HEK293T (cell line): ENCODE measurements around the gene GLT6D1.
A peak's percentile ranks its signal among the peaks of the same experiment; 100 is the strongest.

ENCODE experiments used
- CTCF ChIA-PET: fragments of 350-600 bp; formaldehyde crosslinking; extraction: SDS; loops from one replicate; lab custom pipeline; 2021; ENCODE audit warnings: antibody characterized with exemption, inconsistent platforms; lab: Yijun Ruan, JAX
- POLR2A ChIA-PET: fragments of 350-600 bp; formaldehyde crosslinking; extraction: SDS; loops from one replicate; lab custom pipeline; 2020; ENCODE audit warnings: antibody characterized with exemption, inconsistent platforms; lab: Yijun Ruan, JAX
- DNase-seq: peaks from one replicate; pipeline ENCODE4 v3.0.0; 2012; ENCODE audit warnings: mixed read lengths; ENCODE audit errors: extremely low spot score
- ARNT ChIP-seq: fragments of 450-650 bp; IDR thresholded peaks from 2 replicates; pipeline ENCODE4 v1.6.1; 2017; ENCODE audit warnings: mild to moderate bottlenecking
- BHLHE40 ChIP-seq: fragments of 450-650 bp; IDR thresholded peaks from 2 replicates; pipeline ENCODE4 v1.6.1; 2016; ENCODE audit warnings: mild to moderate bottlenecking, moderate library complexity, borderline replicate concordance
- CTBP1 ChIP-seq: fragments of 450-650 bp; IDR thresholded peaks from 2 replicates; pipeline ENCODE4 v1.6.1; 2016; ENCODE audit warnings: borderline replicate concordance
- ELF4 ChIP-seq: fragments of 450-650 bp; IDR thresholded peaks from 2 replicates; pipeline ENCODE4 v1.6.1; 2017; ENCODE audit warnings: antibody characterized with exemption
- FOXA1 ChIP-seq: fragments of 450-650 bp; IDR thresholded peaks from 2 replicates; pipeline ENCODE4 v1.6.1; 2016; ENCODE audit warnings: mild to moderate bottlenecking
- FOXK2 ChIP-seq: fragments of 450-650 bp; IDR thresholded peaks from 2 replicates; pipeline ENCODE4 v1.6.1; 2016; ENCODE audit warnings: mild to moderate bottlenecking
- FOXM1 ChIP-seq: fragments of 450-650 bp; IDR thresholded peaks from 2 replicates; pipeline ENCODE4 v1.6.1; 2017; ENCODE audit warnings: mild to moderate bottlenecking, borderline replicate concordance
- HDGF ChIP-seq: fragments of 450-650 bp; IDR thresholded peaks from 2 replicates; pipeline ENCODE4 v1.6.1; 2017; ENCODE audit warnings: antibody characterized with exemption, borderline replicate concordance
- L3MBTL2 ChIP-seq: fragments of 450-650 bp; conservative IDR thresholded peaks from 2 replicates; pipeline ENCODE4 v1.6.1; 2016; ENCODE audit warnings: mild to moderate bottlenecking
- LEF1 ChIP-seq: fragments of 450-650 bp; IDR thresholded peaks from 2 replicates; pipeline ENCODE4 v1.6.1; 2017; ENCODE audit warnings: mild to moderate bottlenecking, borderline replicate concordance
- NFRKB ChIP-seq: fragments of 450-650 bp; IDR thresholded peaks from 2 replicates; pipeline ENCODE4 v1.6.1; 2016; ENCODE audit warnings: mild to moderate bottlenecking, moderate library complexity
- SP1 ChIP-seq: fragments of 450-650 bp; IDR thresholded peaks from 2 replicates; pipeline ENCODE4 v1.6.1; 2017
- SUZ12 ChIP-seq: fragments of 450-650 bp; IDR thresholded peaks from 2 replicates; pipeline ENCODE4 v1.6.1; 2016; ENCODE audit warnings: mild to moderate bottlenecking
- TARDBP ChIP-seq: fragments of 450-650 bp; IDR thresholded peaks from 2 replicates; pipeline ENCODE4 v1.6.1; 2016
- ZNF384 ChIP-seq: fragments of 450-650 bp; IDR thresholded peaks from 2 replicates; pipeline ENCODE4 v1.6.1; 2016
- TF ChIP-seq, protein P1 (sequence below): fragments of 450-650 bp; IDR thresholded peaks from 2 replicates; pipeline ENCODE4 v1.6.1; 2016

Gene GLT6D1

DNA sequence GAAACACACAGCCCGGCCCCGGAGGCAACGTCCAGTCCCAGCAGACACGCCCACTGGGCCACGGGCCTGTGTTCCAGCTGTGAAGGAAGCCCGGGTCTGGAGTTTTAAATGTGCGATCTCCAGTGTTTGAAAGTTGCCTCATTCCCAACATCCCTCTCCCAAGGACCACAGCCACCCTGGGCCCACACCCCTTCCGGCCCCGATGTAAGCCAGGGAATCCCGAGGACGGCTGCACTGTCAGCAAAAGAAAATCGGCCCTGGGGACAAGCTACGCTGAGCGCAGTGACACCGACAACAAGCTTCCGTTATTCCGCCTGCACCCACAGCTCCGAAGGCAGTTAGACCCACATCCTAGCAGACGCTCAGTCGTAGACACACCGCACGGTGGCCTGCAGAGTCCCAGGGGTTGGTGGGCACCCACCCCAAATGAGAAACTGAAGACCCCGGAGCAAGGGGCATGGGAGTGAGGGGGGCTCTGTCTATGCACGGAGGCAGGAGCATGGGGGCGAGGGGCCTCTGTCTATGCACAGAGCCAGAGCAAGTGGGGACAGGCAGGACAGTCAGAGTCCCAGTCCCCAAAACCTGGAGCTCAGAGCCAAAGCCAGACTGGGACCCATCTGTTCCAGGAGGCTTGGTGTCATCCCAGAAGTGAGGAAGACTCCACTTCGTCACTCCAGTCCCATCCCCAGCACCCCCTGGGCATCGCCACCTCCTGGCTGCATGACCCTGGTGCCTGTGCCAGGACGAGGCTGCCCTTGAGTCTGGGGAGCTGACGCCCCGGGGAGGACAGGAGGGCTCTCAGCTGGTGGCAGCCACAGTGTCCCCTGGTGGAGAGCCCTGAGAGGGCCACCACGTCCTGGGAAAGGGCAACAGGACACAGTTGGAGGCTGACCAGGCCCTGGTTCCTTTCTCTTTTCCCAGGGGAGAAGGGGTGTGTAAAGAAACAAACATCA lies 23.4 kb downstream of the GLT6D1 start:
- TF ChIP-seq CTBP1 (no peak), SUZ12 (no peak), LEF1 (no peak), ZNF384 (no peak), SP1 (no peak)
- CTCF ChIA-PET = no interaction called here
- peak; percentile 8 for DNase-seq
- POLR2A ChIA-PET = no interaction called here

DNA sequence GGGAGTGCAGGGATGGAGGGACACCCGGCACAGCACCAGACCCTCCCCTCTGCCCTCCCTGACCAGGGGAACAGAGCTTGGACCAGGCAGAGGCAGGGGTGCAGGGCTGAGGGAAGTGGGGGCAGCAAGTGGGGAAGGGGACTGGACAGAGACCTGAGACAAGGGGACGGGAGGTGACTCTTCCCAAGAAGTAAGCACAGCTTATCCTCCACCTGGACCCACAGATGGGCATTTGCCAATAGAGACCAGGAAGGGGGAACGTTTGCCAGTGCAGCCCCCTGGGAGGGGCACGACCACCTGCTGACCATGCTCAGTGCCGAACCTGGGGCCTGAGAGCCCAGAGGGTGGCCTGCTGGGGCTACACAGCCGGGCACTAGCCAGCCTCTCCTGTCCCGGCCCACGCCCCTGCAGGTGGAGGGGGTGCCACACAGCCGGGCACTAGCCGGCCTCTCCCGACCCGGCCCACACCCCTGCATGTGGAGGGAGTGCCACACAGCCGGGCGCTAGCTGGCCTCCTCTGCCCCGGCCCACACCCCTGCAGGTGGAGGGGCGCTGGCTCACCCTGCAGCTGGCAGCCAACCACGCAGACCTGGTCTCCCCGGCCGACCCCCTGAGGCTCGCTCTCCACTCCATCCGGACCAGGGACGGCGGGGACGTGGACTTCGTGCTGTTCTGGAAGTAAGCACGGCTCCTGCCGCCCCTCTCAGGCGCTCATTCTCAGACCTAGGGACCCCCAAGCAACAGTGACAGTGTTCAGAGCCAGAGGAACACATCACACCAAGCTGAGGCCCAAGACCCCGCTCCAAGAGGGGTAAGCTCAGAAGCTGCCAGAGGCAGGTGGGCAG lies 24.3 kb downstream of the GLT6D1 start:
- ChIA-PET POLR2A (no interaction called here), CTCF (no interaction called here)
- peak; percentile 5 for DNase-seq
- TF ChIP-seq NFRKB (no peak), CTBP1 (no peak), SUZ12 (no peak), TARDBP (no peak), BHLHE40 (no peak), ELF4 (no peak), HDGF (no peak), FOXK2 (no peak), SP1 (no peak), ZNF384 (no peak), FOXM1 (no peak), FOXA1 (no peak), LEF1 (no peak)
- TF ChIP-seq, protein P1, sequence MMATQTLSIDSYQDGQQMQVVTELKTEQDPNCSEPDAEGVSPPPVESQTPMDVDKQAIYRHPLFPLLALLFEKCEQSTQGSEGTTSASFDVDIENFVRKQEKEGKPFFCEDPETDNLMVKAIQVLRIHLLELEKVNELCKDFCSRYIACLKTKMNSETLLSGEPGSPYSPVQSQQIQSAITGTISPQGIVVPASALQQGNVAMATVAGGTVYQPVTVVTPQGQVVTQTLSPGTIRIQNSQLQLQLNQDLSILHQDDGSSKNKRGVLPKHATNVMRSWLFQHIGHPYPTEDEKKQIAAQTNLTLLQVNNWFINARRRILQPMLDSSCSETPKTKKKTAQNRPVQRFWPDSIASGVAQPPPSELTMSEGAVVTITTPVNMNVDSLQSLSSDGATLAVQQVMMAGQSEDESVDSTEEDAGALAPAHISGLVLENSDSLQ = no peak

DNA sequence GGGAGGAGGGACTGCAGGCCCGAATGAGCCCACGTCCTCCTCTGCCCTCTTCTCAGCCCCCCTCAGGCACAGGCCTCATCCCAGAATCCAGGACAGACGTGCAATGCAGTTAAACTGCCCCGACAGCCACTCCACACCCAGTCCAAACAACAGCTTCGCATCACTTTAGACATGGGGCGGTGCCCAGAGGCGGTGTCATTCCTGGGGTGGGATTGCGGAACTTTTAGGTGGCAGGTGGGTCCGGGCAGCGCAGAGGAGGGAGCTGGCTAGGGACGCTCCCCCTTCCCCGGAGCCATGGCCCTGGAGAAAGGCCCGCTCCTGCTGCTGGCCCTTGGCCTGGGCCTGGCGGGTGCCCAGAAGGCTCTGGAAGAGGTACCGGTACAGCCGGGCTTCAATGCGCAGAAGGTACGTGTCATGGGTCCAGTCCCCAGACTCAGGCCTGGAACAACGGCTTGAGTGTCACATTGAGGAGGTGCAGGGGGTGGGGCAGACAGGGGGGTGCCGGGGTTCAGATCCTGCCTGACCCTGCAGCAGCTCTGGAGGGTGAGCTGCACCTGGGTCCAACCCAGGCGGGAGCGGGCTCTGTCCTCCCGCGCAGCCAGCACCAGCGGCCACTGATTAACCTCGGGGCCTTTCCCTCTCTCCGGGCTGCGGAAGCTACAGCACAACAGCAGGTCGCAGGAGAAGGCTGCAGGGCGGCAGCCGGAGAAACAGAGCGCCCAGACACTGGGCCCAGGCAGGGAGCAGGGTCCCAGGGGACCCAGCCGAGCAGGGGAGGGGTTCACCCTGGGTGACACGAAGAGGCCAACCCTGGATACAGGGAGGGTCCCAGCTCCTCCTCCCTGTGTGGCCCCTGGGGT lies 25.2 kb downstream of the GLT6D1 start:
- ChIA-PET CTCF (no interaction called here), POLR2A (no interaction called here)
- peak; percentile 4 for DNase-seq
- TF ChIP-seq HDGF = no peak
- TF ChIP-seq NFRKB = no peak
- no peak for TF ChIP-seq ELF4
- TF ChIP-seq ARNT = no peak
- no peak for TF ChIP-seq LEF1
- no peak for TF ChIP-seq CTBP1
- TF ChIP-seq FOXM1 = no peak
- no peak for TF ChIP-seq BHLHE40
- TF ChIP-seq TARDBP = no peak
- no peak for TF ChIP-seq SP1
- no peak for TF ChIP-seq FOXK2

DNA sequence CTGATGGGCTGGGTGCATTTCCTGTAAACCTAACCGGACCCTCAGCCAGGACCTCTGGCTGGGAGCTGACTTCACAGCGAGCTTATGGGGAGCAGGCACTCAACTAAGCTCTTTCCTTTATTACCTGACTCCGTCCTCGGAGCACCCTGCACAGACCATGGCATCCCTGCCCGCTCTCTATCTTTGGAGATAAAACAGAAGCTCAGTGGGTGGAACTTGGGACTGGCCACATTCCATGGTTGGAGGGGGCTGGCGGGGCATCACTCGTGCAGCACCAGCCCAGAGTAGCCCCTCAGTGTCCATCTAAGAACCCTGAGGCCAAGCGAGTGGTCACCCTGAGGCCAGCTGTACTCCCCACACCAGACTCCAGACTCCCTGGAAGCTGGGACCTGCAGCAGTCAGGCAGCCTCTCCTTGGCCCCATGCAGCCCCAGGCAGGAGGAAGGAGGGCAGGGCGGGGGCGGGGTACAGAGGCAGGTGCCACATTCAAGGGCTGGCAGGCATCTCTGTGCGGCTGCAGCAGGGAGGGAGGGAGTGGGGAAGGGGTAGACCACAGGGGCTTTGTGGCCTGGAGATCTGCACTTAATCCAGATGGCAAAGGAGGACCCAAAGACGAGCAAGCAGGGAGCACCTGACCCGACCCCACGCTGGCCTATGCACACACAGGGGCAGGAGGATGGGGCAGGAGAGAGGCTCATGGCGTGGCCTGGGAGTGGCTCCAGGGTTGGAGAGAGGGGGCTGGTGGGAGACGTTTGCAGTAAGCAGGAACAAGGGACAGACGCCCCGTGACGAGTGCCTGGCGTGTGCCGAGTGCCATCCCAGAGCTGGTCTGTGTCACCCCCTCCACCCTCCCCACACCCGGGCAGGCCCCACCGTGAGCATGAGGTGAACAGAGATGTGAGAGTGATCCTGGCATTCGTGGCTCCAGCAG lies 26.1 kb downstream of the GLT6D1 start:
- ChIA-PET POLR2A (no interaction called here), CTCF (no interaction called here)
- TF ChIP-seq L3MBTL2 (no peak), SUZ12 (no peak), HDGF (no peak), BHLHE40 (no peak), ZNF384 (no peak), ELF4 (no peak), TARDBP (no peak), FOXA1 (no peak), FOXM1 (no peak), LEF1 (no peak), ARNT (no peak), SP1 (no peak), CTBP1 (no peak), NFRKB (no peak), FOXK2 (no peak)
- TF ChIP-seq, protein P1 = no peak
- peak; percentile 2 for DNase-seq

DNA sequence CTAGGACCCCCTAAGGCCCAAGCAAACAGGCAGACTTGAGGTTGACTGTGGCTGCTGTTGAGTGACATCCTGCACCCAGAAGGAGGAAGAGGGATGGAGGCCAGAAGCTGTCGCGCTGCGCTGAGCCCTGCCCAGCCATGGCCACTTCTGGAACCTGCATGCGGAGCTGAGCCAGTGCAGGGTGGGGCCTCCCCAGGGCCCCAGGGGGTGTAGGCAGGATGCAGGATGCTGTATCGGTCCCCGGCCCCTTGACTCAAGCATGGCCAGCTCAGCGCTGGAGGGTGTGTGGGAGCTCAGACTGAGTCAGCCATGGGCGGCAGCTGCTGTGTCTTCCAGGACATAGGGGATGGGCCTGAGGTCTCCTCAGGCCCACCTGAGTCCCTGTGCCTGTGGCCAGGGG lies 26.9 kb downstream of the GLT6D1 start:
- TF ChIP-seq FOXM1 (no peak), L3MBTL2 (no peak)
- TF ChIP-seq, protein P1 = no peak
- no peak for DNase-seq
- ChIA-PET POLR2A (no interaction called here), CTCF (no interaction called here)
